T follicular helper cell (primary cell): ENCODE measurements around the gene FAM107B.
"Not testable (repeated sequence)": the region's sequence is repeated elsewhere in the genome, so short reads cannot be mapped to it uniquely, and the experiment has no call there.

Experiments used
- DNase-seq: peaks from one replicate; pipeline ENCODE4 v3.0.0-alpha.2; 2020; ENCODE audit warnings: low read depth

The FAM107B gene

DNA sequence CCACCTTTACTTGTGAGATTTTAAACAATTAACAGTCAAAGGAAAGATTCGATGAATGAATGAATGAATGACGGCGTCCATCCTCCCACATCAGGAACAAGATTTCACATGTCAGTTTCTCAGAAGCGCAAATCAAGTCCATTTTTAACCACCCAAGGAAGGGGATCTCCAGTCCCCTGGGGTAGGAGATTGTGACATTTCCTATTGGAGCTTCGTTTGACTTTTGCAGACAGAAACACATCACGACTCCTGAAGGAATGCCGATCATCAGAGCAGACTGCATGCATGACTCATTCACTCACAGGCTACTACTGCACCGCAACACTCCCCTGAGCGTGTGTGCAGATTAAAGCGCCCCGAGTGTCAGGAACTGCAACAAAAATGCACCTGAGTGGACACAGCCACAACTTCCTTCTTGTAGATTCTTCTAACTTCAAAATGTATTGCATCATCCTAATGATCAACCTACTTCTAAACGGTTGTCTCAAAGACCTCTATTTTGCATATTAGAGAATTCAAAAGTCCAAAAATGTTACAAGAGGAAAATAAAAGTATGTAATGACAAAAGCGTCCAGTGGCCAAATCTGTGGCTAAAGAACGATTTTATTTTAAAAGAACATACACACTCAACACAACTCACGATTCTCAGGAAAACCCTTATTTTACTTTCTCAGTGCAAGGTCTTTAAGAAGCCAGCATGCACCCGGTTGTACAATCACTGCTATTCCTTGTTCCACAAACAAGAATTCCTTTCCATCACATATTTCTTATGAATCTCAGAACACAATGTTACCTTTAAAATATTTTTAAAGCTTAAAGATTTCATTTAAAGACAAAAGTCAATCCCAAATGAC, 172.6 kb downstream of the FAM107B start:
- peak; percentile 64 for DNase-seq

DNA sequence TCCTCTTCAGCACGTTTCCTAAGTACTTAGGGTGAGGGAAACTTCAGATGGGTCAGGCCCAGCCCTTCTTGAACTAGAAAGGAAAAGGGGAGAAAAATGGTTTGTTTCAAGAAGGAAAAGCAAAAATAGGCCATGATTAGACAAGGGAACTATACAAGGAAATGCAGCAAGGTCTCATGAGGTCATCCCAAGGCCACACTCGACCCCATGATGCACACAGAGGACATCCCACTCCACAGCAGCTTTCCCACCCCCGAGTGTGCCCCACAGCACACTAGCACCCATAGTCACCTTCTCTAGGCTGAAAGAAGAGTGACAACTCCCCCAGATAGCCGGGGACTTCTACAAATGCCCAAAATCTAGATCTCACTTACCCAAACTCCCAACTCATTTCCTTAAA, 173.4 kb downstream of the FAM107B start:
- DNase-seq, result no peak

DNA sequence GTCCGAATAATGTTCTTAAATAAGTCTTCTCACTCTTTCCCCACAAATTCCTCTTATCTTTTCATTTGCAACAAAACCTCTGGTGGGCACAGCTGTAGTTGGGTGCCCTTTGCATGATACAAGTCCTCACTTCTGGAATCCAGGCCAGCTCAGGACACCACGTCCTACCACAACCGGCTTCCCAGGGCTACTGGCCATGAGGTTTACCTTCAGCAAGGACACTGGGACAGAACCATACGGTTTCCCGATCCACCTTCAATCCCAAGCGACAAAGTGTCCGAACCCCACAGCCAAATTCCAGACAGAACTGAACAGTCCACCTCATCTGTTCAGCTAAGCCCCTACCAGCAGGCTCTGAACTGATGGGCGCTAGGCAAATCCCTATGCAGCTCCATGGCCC, 174.6 kb downstream of the FAM107B start:
- DNase-seq, result no peak

DNA sequence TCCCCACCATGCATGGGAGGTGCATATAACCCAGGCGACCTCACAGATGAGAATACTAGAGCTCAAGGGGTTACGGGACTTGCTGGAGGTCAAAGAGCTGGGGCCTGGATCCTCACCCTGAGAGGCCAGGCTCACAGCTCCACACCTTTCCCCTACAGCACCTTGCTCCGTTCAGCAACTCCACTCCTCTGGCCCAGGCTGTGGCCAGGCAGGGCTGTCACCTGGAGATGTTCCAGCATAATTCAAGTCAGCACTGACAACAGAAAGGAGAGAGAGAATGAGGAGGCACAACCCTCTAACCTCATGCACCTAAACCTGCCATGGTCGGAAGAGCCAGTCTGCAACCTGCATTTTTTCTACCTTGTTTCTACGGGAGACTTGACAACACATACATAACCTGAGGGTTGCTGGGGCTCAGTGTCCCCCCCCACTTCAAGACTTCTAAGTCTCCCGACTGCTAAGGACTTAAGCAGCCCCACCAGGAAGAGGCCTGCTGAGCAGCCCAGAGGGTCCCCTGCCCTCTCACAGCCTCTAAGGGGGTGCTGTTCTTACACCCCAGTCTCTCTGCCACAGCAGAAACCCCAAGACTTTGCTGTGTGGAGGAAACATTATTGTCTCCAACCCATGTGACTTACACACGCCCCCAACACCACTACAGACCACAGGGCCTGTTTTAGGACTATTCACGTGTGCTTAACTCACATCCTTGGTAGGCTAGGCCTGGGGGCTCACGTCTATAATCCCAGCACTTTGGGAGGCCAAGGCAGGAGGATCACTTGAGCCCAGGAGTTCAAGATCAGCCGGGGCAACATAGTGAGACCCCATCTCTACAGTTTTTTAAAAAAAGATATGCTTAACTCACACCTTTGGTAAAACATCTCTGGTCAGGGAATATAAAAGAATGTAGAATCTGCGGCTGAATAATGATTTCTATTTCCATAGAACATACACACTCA, 175.6 kb downstream of the FAM107B start:
- DNase-seq, result no peak

DNA sequence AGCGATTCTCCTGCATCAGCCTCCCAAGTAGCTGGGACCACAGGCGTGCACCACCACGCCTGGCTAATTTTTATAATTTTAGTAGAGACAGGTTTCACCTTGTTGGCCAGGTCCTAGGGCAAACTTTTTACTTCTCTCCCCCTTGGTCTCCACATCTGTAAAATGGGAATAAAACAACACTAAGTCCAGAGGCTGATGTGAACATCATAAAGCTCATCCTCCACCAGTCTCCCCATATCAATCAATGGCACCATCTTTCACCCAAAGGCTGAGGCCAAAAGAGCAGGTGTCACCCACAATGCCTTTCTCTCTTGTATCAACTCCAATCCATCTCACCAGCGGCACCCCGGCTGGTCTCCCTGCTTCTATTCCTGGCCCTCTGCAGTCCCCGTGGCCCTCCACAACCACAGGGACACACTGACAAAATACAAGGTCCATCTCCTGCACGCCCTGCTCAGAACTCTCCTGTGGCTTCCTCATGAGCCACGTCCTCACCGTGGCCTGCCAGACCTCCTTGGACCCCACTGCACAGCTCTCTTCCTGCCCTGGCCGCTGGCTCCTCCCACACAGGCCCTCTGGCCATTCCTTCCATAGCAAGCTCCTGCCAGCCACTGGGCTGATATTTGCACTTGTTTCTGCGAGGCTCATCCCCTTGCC, 179.0 kb downstream of the FAM107B start:
- DNase-seq, result no peak

DNA sequence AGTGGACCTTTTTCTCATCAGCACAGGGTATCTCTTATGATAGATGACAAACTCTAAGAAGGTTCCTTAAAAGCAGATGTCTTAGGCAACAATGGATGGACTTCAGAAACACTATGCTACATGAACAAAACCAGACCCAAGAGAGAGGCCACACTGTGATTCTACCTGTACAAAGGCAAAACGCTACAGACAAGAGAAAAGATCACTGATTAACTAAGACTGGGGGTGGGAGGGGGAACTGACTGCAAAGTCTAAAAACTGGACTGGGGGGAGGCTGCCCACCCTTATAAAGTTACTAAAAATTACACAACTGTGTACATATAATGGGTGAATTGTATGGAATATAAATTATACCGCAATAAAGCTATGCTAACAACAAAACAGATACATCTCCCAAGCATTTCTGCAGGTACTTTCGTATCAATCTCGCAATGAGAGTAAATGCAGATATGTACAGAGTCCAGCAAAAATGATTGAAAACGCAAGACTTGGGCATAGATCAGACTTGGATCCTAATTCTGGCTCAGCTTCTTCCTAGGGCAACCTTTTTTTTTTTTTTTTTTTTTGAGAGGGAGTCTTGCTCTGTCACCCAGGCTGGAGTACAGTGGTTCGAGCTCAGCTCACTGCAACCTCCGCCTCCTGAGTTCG, 179.7 kb downstream of the FAM107B start:
- no peak for DNase-seq

DNA sequence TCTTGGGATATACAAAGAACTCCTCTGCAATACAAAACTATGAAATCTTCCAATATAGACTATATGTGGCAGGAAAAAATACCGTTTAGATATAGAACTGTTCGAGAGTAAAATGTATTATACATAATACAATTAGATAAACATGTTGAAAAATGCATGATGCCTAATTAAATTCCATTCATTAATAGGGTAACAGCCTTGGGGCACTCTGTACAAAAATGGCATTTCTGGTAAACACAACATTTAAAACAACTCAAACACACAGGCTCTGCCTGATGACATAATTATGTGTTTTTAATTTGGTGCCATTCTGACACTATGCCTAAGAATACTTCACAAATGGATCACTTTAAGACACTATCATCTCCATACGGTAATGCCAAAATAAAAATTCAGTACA, 180.9 kb downstream of the FAM107B start:
- DNase-seq, result no peak

DNA sequence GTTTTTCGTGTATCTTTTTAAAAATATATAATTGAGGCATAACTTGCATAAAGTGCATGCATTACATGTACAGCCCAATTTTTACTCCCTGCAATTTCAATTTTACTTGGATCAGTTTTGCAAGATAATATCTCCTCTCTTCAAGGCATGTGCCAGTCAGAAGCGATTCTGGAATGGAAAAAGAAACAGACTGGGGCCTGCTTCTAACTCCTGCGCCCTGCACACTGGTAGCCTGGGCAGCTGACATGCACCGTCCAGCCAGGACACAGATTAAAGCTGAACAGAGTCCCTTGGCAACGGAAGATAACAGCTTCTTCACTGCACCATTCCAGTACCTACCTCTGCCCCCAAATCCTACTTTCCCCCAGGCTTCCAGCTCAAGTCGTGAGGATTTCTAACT, 182.1 kb downstream of the FAM107B start:
- DNase-seq, result no peak

DNA sequence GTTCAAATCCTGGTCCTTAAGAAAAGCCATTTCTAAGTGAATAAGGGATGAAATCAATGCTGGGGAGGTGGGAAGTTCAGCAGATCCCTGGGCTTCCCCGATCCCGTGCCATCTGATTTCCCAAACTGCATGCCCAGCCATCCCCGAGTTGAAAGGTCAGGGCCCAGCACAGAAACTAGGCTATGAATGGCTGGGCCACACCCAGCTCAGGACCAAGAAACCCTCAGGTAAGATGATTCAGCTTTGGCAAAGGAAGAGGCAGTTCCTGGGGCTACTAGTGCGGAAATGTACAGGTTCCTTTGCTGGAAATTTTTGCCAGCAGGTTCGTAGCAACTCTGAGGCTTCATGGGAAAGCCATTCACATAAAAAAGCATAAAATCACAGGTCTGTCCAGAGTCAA, 182.7 kb downstream of the FAM107B start:
- no peak for DNase-seq

DNA sequence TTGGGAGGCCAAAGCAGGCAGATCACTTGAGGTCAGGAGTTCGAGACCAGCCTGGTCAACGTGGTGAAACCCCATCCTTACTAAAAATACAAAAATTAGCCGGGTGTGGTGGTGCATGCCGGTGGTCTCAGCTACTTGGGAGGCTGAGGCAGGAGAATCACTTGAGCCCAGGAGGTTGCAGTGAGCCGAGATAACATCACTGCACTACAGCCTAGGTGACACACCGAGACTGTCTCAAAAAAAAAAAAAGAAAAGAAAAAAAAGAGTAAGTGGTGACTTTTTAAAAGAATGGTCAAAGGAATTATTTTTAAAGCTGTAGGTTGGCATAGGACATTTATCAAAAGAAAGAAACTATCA, 185.8 kb downstream of the FAM107B start:
- DNase-seq, result not testable (repeated sequence)

DNA sequence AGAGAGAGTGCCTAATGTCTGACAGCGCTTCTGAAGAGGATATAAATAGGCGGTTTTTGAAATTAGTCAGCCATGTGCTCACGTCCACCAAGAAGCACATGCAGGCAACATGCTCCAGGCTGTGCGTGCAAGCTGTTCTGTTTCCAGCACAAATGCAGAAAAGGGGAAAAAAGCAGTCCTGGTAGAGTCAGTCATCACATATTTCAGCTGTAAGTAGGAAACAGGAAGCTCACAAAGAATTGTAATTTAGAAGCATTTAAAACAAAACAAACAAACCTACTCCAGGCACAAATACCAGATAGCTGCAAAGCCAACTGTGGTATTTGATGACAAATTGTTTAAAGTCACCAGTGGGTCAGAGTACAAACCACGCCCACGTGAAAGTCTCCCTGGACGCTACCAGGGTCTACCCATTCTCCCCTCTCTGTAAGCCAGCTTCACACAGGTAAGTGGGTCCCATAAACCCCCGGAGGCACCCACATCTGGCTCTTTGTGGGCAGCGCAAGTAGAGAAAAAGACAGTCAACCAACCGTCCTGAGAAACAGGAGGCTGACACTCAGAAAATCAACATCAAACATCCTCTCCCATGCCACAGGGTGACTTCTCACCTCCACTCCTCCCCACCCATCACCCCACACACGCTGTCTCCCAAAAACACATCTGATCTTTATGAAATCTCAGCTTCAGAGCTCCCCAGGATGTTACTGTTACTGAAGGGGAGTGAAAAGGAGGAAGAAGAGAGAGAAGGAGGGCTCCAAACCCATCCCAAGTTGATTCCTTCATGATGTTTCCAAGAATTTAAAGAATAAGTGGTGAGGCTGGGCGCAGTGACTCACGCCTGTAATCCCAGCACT, 186.4 kb downstream of the FAM107B start:
- DNase-seq, result no peak

DNA sequence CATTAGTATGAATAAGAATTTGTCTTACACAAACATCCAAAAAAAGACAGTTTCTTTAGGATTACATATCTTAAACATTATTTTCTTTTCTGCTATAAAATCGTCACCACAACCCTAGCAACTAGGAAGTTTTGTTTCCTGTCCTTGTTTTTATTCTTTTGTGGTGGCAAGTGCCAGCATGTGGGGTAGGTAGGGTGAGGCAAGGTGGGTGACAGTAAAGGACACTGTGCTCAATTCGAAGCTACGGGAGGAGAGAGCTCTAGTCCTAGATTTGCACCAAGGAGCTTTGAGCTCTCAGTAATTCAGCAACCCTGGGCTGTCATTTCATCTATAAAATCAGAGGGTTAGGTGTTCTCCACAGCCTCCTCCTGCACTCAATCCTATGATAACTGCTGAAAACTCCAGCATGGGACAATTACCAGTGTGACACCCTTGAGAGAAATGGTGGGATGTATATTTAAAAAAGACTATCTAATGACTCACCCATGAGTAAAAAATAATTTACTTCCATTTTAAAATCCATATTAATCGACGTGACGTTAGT, 187.1 kb downstream of the FAM107B start:
- DNase-seq, result no peak

DNA sequence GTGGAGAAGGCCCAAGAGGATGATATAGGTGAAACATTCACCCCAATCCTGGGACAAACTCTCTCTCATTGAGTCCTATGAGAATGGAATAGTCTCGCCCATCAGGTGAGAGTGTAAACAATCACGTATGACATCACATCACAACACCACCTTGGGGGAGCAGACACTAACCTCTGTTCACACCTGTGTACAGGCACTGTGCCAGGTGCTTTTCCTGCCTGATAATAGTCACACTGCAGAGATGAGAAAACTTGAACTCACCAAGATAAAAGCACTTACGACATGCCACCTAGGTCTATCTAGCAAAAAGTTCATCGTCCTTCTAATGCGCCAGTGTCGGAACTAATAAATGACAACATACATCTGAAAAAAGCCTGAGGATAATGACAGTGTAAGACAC, 187.8 kb downstream of the FAM107B start:
- peak; percentile 89 for DNase-seq

DNA sequence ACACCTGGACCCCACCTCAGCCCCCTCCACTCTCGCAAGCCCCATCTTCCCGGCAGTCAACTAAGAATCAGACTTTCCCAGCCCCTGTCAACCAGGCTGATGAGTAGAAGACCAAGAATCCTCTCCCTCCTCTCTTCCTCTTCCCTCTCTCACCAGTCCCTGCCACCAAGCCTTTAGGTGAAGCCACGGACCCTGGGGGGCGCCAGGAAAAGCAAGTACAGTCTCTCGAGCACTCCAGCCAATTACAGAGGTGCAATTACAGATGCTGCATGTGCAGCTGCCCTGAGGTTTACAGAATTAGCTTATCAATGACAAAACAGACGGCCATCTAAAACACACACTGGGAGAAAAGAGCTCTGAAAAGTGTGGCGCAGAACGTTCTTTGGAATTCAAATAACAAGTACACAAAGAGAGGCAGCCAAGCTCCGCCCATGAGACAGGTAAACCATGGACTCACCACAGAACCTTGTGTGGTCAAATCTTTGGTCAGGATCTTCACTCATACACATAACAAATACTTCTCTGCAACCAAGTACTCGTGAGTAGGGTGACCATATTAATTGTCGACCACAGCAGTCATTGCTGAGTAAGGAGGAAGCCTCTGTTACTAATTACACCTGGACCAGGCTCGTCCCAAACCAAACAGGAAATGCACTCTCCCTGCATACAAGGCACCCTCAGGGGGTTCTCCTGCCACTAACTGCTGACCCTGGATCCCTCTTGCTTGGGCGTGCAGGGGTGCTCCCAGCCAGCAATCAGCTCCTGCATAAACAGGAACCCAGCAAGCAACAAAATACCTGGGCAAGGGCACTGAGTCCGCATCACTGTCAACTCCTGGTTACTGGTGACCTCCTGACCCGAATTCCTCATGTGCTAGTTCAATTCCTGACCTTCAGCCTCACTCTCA, 189.2 kb downstream of the FAM107B start:
- DNase-seq, result no peak

DNA sequence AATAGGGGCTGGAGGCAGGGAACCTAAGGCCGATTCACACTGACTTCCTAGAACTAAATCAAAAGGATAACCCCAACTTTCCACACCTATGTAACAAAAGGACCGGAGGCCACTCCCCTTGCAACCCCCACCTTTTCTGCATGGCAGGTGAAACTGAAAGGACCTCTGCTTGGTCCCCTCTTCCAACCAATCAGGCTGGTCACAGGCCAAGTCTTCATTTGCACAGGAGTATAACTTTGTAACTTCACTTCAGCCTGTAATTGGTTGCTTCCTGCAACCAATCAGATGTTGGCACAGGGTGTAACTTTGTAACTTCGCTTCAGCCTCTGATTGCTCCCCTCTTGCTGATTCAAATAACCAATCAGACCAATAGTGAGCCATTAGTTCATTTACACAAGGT, 190.0 kb downstream of the FAM107B start:
- DNase-seq, result no peak

DNA sequence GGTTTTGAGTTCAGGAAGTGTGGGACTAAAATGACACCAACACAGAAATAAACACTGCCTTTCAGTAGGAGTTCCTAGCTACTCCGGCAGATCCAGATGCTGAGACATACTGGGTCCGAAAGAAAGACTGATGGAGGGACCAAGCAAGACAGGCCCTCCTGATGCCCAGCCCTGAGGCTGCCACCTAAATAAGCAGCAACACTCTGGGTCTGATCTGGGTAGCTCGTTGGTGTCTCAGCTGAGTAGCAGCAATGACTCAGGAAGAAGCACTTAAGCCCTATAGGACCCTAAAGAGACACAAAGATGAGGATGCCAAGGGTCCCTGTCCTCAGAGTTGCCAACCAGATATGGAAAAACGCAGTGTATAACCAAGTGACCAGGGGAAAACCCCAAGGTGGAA, 190.7 kb downstream of the FAM107B start:
- DNase-seq, result no peak

DNA sequence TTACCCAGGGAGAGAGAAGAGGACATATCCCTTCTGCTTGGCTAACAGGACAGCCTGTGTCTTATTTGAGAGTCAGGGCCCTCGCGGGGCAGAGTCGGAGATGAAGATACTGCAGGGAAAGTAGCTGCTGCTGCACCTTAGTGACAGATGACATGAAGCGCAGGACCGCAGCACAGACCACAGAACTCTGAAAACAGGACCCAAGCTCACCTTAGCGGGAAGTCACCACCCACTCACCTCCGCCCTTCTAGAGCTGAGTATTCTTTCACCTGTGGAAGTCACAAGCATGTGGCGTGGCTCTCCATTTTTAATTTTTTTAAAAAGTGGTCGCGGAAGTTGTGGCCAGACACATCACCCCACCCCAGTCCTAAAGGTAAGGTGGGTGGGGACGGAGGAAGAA, 191.4 kb downstream of the FAM107B start:
- DNase-seq, result peak; percentile 76

DNA sequence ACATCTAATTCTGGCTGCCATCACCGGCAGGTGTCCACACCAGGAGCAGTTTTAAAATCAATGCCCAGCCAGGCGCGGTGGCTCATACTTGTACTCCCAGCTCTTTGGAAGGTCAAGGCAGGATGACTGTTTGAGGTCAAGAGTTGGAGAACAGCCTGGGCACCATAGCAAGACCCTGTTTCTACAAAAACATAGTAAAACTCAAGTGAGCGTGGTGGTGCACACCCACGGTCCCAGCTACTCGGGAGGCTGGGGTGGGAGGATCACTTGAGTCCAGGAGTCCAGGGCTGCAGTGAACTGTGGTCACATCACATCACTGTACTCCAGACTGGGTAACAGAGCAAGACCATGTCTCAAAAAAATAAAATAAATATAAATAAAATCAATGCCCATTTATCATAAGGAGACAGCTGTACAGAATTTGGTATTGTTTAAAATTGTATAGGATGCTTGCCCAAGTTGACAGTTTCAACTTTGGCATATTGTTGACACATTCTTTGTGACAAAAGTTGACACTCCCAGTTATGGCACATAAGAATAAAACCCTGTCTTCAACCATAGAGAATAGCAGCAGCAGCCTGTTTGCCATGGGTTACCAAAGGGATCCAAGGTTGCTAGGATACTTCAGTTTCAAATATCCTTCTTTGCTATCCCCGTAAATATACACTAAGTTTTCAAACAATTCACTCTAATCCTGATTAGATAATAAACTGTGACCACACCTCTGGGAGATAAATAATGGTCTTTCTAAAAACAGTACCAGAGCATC, 193.0 kb downstream of the FAM107B start:
- DNase-seq, result no peak
